IPS-NIHi11 (cell line): ENCODE measurements around the gene P3H4.
A peak's percentile ranks its signal among the peaks of the same experiment; 100 is the strongest.
"Not testable (repeated sequence)": the region's sequence is repeated elsewhere in the genome, so short reads cannot be mapped to it uniquely, and the experiment has no call there.

Experiments used
- DNase-seq: peaks from one replicate; pipeline ENCODE4 v3.0.0; 2012; ENCODE audit warnings: mixed read lengths, low spot score

Gene P3H4

DNA sequence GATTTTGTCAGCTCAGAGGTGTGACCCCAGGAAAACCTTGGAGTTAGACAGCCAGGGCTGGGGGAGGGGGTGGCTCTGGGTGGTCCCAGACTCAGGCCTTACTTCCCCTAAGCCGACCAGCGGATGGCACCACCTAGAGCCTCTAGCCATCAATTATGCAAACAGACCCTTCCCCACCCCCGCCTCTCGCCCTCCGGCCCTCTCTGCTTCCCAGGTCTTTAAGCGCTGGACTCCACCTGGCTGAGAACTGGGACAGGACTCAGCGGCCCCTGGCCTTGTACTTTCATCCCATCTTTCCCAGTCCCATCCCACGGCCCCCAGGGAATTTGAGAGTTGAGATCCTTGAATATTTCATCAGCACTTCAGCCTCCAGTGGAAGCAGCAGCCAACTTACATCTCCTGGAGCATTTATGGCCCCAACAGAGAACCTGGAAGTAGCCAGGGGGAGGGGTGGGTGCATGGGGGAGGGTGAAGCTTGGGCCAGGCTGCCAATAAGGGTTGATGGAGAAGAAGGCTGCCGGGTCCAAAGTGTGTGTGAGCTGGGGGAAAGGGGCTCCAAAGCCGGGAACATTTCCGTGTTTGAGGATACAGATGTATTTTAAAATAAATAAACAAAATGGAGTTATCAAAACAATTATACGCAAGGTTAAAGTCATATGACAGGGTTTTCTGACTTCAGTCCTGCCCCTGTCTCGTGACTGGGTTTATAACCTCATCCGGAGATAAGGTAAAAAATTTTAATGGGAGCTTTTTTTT is 17.8 kb downstream of the P3H4 start:
- no peak for DNase-seq

DNA sequence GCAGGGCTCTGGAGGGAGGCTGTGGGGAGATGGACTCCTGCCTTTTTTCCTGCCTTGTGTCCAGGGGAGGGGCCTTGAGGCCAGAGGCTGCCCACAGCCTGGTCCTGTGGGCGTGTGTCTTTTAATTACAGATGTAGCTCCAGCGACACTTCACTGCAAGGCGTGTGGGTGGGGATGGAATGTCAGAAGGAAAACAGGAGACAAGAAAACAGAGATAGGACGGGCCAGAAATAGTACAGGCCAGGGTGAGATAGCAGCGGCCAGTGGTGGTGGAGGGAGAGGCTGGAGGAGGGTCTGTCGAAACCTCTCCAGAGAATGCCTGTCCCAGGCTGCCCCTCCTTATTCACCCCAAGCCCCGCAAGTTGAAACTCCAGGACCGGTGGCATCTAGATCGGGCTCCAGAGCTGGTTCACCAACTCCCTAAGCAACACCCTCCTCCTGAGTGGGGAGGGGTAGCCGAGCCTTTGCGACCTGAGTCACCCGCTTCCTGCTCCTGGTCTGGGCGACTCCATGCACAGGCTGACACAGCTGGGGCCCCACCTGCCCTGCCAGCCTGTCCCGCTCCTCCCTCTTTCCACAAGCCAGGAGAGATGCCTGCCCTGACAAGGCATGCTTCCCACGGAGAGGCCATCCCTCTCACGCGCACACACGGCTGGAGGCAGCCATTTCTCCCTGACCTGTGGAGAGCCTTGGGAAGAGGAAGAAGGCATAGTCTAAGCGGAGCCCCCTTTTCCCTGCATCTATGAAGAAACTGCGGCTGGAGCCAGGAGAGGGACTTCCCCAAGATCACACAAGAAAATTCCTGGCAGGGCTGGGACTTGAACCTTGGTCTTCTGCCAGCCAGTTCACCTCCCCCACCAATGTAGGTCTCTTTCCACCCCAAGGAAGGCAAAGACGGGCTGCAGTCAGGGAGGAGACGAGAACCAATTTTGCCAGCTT is 18.6 kb downstream of the P3H4 start:
- DNase-seq: no peak

DNA sequence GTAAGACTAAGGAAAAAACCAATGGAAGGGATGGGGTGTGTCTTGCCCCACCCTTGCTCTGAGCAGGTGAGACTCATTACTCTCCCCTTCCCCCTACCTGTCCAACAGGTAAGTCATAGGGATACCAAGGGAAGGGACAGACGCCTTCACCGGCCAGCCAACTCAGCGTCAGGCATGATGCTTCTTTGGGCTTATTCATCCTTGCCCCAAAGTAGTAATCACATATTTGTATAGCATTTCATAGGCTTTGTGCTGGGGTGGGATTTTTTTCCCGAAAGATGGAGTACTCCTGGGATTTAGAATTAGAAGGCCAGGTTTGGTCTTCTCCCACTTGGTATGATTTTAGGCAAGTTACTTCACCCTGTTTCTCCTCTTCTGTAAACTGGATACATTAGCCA is 24.7 kb downstream of the P3H4 start:
- DNase-seq: no peak

DNA sequence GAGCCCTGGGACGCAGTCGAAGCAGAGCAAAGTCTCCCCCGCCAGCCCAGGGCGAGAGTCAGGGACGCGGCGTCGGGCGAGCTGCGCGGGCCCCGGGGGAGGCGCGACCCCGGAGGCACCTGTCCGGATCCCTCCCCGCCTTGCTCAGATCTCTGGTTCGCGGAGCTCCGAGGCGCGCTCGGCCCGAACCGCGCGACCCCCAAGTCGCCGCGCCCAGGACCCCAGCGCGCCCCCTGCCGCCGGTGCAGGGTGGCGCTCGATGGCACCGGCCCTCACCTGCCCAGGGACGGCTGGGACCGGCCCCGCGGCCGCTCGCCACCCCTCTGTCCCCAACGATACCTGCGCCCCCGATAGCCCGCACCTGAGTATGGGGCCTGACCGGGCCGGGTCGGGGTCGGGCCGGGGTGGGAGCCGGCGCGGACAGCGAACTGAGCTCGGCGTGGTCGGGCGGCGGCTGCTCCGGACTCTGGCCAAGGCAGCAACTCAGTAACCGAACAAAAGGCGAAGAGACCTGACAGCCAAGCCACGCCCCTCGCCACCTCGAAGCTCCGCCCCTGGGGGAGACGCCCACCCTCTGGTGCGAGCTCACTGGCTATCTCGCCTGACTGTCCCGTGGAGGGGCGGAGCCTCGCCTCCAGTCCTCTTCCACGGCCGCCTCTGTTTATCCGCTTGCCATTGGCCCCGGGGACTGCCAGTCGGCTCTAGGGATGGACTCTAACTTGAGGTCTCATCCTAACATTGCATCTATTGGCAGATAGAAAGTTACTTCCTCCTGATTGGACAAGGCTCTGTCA is 25.3 kb downstream of the P3H4 start, which contains the start of gene JUP:
JUP (minus strand) TSS at position 485 of the 794 bp plus-strand sequence. CDS start 14,857 bp downstream, outside the sequence.
- peak; percentile 93 for DNase-seq

DNA sequence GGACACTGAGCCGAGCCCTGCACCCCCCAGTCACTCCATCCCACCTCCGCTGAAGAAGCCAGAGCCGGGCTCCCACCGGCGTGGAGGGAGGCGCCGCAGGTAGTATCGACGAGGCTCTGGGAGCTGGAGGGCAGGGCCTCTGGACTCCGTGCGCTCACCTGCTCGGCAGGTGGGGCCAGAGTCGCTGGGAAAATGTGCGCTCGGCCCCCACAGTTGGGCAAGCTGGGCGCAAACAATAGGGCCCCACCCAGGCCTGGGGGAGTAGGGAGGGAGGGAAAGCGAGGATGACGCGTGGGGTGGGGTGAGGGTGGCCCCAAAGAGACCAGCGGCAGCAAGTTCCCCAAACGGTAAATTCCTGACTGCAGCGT is 25.9 kb downstream of the P3H4 start:
- no peak for DNase-seq

DNA sequence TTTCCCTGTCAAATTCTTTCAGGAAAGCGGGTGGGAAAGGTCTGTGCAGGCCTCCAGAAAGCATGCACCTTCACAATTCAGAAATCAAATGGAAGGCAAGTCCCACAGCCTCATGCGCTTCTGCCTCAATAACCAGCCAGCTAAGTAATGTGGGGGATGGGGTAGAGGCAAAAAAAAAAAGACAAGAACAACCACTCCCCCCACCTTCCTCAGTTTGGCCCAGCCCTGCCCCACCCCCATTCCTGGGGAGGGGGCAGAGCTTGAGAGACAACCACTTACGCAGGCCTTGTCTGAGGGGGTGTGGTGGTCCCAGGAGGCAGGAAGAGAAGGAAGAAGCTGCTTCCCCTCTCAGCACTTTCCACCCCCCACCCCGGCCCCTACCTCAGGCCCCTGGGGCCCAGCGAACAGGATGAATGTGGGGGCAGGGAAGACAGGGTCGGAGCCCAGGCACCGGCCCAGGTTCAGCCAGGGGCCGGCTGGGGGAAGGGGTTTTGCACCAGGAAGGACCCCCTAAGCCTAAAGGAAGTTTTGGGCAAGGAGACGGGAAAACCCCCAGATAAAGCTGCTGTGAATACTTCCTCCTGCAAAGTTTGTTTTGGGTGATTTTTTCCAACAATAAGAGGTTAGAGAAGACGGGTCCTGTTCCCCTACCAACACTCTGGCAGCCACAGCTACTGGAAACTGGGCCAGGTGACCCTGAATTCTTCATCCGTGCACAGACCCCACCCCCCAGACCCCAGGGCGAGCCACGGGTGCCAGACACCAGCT is 26.5 kb downstream of the P3H4 start:
- DNase-seq: peak; percentile 59

DNA sequence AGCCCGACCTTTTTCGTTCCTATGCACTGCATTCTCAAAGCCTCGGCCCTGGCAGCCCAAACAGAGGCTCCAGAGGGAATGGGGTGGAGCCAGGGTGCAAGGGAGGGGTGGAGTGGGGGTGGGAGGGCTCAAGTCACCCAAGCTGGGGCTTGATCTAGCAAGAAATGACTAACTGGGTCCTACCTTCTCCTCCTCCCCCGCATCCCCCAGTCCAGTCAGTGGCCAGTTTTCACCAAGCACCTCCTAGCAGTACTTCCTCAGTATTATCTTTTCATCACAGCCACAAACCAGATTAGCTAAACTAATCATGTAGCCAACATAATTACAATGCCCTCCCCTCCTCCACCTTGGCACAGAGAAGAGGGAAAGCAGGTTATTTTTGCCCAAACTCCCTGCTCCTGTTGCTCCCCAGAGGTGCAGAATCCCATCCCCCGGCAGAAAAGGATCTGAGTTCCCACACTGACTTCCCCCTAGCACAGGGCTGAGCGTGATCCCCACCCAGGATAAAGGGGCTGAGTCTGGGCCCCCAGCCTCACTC is 27.5 kb downstream of the P3H4 start:
- DNase-seq: peak; percentile 66

DNA sequence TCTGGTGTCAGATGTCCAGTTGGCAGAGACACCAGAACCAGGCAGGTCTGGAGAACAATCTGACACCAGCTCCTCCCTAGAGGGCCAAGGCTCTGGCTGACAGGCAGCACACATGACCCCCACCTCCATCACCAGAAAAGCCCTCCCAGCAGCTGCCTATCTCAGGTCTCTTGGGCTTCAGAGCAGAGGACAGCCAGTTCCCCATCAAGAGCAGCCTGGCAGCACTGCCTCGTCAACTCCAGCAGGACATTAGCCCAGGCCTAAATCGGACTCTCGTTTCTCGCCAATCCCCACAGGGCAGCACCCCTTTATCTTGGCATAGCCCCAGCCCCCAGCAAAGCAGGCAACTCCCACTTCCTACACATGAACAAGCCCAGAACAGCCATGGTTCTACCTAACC is 29.6 kb downstream of the P3H4 start:
- DNase-seq: no peak

DNA sequence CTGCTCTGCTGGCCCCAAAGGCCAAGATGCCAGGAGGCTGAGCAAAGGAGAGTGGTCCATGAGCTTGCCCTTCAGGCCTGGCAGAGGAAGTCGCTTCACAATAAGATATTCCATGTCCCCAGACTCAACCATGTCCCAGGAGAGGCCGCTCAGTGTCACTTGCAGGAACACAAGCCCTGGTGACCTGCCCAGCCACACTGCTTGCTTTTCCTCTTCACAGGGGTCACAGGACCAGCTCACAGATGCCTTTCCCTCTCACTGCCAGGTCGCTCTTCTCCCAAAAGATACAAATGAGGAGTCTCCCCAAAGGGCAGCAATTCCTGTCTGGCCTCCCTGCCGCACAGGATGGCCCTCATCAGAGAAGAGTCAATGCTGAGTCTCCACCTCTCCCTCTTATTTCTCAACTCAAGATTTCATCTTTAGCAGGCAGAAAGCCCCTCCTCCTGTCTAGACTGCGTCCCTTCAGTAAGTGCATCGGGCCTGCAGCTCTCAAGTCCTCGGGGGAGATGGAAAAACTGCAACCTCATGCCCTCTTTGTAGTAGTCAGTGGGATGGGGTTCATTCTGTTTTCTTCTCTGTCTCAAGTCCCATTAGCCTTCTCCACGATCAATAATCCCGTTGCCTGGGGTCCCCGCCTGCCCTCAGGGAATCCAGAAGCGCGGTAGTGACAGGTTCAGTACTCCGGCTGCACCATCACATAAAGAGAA is 30.2 kb downstream of the P3H4 start:
- DNase-seq: no peak

DNA sequence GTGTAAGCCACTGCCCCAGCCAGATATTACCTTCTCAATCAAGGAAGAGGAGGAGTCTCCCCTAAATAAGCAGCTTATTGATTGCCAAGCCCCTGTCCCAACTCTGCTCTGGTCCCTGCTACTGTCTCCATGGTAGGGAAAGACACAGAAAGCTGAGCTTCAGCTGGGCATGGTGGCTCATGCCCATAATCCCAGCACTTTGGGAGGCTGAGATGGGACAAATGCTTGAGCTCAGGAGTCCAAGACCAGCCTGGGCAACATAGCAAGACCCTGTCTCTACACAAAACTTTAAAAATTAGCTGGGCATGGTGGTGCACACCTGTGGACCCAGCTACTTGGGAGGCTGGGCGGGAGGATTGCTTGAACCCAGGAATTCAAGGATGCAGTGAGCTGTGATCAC is 31.8 kb downstream of the P3H4 start:
- no peak for DNase-seq

DNA sequence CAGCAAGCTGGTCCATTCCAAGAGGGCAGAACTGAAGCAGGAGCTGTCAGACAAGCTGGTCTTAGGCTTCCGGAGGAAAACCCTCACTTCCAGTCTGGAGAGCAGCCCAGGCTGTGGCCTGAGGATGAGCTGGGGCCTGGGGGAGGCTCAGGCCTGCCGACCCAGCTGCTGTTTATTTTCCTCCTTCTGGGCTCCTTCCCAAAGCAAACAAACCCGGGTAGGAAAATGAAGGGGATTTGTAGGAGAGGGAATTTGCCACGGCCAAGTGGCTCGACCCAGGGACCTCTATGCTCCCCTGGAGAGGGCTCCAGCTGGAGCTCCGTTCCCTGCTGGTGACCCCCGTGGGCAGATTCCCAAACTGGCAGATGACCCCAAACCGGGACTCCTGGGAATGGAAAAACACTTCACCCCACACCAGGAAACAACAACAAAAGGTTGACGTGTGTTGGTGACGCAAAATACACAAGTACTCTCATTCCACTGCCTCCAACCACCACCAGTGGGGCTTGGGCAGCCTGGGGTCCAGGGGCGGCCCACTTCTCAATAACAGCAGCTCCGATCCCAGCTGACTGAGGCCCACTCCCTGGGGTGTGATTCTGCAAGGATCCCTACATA is 34.1 kb downstream of the P3H4 start:
- DNase-seq: no peak

DNA sequence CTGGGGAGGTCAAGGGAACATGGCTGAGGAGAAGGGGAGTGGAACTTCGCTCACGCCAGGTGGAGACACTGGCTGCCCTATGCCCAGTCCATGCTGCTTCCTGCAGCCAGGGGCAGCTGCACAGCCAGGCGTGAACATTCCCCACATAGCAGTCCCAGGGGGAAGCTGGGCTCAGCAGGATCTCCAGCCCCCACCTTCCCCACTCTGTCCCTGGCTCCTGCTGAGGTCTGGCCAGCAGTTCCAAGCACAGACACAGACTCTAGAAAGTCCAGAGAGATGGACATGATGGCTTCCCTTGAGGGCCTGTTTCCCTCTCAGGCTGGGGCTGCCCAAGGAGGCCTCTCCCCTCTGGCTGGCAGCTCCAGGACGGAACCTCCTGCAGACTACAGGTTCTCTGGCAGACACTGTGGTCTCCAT is 34.6 kb downstream of the P3H4 start:
- DNase-seq: no peak

DNA sequence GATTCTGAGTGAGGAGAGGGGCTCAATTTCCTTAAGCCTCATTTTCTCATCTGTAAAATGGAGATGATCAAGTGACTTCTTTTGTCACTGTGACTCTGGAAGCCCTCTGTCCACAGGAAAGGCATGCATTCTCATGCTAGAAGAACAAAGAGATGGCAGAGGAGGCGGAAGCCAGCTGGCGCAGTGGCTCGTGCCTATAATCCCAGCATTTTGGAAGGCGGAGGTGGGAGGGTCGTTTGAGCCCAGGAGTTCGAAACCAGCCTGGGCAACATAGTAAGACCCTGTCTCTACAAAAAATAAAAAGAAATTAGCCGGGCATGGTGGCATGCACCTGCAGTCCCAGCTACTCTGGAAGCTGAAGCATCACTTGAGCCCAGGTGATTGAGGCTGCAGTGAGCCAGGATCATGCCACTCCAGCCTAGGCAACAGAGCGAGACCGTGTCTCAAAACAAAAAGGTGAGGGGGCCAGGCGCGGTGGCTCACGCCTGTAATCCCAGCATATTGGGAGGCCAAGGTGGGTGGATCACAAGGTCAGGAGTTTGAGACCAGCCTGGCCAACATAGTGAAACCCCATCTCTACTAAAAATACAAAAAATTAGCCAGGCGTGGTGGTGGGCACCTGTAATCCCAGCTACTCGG is 35.4 kb downstream of the P3H4 start:
- not testable (repeated sequence) for DNase-seq

DNA sequence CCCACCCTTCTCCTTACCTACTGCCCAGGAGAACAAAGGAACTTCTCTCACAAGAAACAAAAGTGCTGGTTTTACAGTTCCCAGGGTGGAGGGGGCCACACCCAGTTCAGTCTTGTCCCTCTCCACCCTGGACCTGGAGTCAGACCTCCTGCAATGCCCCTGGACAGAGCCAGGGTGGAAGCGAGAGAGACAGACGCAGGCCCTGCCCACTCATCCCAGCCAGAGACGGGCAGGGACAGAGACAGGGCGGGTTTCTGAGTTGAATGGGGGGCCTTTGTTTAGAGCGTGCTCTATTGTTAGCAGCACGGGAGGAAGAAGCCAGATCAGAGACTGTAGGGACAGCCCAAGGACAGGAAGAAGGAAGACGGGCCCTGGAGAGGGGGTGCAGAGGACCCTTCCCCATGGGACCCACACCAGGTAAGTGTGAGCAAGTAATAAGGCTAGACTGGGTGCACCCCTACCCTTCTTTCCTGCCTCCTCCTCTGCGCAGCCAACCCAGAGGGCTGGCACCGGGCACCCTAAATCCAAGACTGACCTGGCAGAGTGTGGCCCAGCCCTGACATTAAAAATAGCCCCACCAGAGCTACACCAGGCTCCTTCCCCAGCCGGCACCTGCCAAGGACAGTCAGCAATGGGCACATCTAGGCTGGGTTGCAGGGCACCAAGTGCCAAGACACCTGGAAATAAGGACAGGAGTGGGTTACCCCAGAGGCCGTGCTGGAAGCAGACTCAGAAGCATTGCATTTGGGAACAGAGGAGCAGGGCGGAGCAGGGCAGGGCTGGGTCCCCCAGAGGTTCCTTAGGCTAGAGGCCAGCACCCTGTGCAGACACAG is 36.1 kb downstream of the P3H4 start:
- peak; percentile 68 for DNase-seq

DNA sequence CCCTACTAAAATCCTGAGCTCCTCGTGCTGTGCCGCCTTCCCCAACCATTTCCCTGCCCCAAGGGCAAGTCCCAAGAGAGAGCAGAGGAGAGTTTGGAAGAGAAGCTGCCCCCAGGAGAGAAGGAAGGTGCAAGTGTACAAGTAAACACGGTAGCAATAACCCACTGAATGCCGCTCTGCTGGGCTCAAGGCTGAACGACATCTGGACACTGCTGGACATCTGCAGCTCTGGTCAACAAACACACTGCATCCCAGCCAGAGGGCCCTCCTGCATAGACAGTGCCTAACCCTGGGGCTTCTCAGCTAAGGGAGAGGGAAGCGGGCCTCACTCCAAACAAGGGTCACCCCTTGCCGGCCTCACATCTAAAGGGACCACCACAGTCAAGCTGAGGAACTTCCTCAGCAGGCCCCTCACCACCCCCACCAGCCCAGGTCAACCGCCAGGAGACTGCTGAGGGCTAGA is 38.0 kb downstream of the P3H4 start:
- DNase-seq: peak; percentile 15

DNA sequence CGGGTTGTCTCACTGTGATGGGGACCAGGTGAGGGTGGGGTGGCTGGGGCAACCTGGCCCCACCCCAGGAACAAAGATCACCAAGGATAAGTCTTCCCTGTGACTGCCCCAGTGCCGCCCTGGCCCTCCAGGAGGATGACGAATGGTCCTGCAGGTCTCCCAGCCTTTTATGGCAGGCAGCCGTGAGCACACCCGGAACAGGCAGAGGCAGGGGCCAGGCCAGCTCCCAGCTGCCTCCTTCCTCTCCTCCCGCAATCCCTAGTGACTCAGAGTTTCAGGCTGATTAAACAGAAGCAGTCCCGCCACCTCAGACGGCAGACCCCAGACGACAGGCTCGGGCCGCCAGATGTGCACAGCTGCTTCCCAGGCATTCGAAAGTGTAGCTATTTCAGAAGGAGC is 38.6 kb downstream of the P3H4 start:
- peak; percentile 67 for DNase-seq

DNA sequence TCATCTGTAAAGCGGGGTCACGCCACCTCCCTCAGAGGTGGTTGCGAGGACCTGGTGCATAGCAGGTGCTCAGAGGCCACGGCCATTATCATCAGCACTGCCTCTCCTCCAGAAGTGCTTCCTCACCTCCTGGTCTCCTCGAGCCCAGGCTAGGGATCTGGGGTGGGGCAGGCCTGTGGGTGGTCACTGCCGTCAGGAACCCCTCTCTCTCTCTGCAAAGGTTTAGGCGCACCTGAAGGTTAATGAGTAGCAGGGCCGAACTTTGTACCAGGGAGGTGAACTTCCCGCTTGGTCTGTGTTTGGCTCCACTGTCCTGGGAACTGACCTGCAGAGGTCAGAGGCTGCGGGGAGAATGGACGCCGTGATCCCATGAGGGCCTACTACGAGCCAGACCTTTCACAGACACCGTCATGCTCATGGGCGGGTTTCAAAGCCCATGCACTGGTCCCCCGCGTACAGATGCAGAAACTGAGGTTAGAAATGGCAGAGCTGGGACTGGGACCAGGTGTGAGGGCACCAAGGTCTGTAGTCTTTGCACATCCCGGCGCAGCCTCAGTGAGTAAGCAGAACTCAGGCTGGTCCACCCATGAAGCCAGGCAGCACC is 39.1 kb downstream of the P3H4 start:
- DNase-seq: peak; percentile 3

DNA sequence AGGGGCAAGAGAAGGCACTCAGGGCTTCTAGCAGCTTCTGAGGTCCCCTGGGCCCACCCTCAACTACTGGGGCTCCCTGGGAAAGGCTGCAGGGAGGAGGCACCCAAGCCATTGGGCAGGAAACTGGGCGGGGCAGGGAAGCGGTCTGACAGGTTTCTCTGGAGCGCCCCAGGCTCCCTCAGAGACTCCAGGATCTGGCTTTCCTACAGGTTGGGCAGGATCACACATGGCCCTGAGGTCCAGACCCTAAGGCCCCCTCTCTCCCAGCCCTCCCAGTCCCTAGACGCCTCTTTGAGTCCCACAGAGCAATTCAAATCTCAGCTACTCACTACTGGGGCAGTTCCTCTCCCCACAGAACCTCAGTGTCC is 39.5 kb downstream of the P3H4 start:
- DNase-seq: peak; percentile 77
